HG02678 (cell line): ENCODE measurements around the gene MYO1B.
"Not testable (repeated sequence)": the region's sequence is repeated elsewhere in the genome, so short reads cannot be mapped to it uniquely, and the experiment has no call there.

Experiments used
- ATAC-seq: cut with Tn5 transposase; IDR thresholded peaks from one replicate; pipeline ENCODE4 v1.9.1; 2021; ENCODE audit warnings: mild to moderate bottlenecking, moderate library complexity; ENCODE audit not compliant: unreplicated experiment

Gene MYO1B

DNA sequence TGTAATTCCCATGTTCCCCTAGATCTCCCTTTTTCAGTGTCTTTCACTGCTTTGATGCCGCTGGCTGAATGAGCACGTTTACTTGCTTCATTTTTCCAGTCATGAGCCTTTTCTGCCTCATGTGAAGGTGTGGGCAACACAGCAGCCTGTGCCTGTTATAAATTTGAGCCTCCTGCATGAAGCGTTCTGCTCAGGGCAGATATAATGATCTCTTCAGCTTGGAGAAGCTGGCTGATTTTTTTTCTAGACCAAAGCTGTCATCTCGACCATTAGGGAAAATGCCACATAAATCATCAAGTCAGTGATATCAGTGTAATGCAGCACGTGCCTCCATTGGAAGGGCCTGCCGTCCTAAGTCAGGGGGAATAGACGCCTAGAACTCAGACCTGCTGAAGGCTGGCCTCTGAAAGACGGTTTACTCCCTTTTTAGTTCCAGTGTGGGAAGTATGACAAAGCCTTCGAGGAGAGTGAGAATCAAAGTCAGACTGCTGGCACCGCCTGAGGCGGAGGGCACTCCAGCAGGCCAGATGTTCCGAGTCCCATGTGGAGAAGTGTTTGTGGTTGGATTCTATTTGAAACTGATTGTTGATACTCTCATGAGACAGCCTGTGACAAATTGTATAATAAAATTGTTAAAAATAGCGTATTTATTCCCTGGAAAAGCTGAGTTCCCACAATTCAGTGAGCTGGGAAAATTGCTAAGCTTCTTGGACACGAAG, 196.5 kb downstream of the MYO1B start:
- ATAC-seq = no peak

DNA sequence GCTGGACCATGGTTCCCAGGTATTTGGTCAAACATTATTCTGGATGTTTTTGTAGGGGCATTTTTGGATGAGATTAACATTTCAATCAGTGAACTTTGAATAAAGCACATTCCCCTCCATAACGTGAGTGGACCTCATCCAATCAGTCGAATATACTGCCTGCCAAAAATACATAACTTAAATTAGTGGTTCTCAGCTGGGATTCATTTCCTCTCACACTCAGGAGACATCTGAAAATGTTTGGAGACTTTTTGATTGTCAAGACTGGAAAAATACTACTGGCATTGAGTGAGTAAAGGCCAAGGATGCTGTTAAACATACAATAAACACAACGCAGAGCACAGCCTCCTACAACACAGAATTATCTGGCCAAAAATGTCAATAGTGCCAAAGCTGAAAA, 198.2 kb downstream of the MYO1B start:
- no peak for ATAC-seq

DNA sequence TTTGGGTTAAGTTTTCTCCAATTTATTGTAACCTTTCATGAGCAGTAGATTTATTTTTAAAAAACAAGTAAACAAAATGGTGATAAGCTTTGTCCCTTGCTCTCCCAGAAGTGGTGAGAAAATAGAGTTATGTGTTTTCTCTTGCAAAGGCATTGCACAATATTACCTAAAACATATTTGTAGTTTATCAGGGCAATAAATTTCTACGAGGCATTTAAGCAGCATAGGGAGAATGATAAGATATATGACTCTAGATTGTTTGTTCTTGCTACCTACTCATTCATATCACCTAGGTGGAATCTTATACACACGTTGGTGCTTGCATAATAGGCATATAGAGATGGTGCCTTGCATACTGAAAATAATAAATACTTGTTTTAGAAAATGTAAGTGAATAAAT, 201.7 kb downstream of the MYO1B start:
- ATAC-seq = no peak

DNA sequence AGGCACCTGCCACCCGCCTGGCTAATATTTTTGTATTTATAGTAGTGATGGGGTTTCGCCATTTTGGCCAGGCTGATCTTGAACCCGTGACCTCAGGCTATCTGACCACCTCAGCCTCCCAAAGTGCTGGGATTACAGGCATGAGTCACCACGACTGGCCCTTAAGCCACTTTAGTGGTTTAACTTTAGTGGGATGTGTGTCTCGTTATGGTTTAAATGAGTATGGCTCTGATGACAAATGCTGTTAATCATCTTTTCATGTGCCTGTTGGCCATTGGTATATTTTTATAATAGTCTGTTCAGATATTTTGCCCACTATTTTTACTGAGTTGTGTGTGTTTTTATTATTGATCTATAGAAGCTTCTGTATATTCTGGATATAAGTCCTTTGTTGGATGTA, 205.9 kb downstream of the MYO1B start:
- ATAC-seq = no peak

DNA sequence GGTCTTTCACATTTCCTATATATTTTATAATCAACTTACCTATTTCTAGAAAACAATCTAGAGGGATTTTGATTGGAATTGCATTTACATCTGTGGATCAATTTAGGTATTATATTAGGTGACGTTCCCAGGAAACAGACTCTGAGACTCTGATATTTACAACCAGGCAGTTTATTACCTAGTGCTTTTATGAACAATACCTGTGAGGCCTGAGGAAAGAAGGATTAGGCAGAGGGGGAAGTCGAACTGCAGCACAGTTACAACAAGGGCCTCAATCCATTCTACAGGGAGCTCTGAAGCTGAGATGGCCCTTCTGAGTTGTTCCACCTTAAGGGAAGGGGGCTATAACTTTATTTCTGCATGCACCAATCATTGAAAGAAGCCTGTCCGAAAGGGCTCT, 206.9 kb downstream of the MYO1B start:
- no peak for ATAC-seq

DNA sequence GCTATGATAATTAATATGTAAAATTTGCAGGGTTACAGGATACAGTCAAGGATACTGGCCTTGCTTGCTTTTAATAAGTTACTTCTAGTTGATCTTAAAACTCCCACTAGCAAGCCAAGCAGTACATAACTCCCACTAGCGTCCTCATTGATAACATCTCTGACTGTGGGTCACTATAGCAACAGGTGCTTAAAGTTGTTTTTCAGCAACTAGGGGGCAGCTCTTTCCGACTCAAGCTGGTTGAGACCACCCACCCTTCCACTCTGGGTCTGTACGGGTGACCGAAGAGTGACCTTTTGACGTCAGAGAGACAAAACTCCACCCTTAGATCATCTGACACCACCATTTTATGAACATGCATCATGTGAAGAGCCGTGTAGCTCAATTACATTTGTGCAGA, 208.6 kb downstream of the MYO1B start:
- no peak for ATAC-seq

DNA sequence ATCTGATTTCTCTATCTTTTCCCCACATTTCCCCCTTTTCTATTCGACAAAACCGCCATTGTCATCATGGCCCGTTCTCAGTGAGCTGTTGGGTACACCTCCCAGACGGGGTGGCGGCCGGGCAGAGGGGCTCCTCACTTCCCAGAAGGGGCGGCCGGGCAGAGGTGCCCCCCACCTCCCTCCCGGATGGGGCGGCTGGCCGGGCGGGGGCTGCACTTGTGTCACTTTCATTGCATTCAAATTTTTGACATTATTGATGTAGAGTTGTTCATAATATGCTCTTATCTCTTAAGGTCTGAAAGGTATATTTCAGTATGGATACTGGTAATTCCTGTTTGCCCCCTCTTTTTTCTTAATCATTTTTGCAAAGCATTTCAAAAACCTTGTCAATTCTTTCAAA, 211.3 kb downstream of the MYO1B start:
- ATAC-seq = not testable (repeated sequence)

DNA sequence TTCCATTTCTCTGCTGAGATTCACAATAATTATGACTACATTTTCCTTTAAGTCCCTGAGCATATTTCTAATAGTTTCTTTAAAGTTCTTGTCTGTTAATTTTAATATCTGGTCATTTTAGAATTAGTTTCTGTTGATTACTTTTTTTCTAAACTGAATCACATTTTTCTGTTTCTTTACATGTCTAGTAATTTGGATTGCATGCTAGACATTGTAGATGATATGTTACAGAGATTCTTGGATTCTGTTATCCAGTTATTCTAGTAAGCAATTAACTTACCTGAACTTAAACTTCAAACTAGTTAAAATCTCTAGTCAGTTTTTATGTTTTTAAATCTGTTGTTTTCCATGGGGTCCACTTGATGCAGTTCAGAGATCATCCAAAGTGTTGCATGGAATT, 214.0 kb downstream of the MYO1B start:
- no peak for ATAC-seq

DNA sequence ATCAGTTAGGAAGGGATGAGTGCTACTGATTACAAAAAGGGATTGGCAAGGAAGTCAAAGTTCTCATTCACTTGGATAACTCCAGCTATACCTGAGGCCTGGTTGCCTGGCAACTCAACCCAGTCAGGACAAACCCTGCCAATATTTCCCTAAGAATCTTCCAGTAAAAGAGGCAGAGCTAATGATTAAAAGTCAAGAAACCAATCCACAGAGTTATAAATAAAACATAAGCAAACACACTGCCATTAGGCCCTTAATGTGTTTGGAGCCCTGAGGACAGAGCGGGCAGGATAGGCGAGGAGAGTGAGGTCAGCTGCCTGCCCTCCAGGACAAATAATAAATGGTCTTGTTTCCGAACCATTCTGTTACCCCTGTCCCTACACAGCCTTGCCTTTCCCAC, 217.2 kb downstream of the MYO1B start:
- ATAC-seq = no peak

DNA sequence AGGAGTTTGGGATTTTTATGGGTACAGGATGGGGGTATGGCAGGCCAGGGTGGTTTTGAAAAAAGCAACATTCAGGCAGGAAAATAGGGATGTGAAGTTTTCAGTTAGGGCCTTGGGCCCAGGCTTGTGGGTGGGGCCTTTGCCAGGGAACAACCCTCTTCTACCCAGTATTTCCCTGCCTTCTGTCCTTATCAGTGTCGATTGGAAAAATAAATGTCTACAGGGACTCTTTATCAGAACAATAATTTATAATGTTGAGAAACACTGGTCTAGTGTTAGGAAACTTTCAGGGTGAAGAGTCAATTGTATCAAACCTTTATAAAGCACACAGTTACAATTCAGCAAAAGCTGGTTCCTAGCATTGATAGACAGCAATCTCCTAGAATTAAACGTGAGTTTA, 218.6 kb downstream of the MYO1B start:
- no peak for ATAC-seq

DNA sequence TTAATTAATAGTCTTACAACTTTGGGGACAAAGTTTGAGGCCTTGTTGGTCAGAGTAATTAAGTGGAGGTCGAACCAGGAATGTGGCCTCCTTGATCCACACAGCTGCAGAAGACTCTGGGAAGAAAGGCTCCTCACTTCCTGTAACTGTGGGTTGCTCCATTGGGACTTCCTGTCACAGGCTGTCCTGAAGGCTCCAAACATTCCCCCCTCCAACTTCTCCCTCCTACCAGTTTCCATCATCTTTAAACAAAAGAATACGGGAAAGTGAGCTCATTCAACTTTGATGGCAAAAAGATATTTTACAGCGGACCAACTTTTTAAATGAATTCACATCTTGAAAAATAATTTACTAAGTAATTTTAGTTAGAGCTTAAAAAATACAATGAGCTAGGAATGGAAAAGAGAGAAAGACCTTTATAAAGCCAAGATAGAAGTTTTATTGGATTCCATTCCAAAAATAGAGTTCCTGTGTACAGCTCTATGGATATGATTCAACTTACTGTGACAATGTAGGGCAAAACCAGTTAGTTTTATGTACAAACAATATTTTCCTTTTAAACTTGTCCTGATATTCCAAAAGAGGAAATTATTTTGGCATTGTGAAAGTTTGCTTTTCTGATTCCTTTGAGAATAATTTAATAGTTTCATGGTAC, 220.7 kb downstream of the MYO1B start:
- ATAC-seq = no peak

DNA sequence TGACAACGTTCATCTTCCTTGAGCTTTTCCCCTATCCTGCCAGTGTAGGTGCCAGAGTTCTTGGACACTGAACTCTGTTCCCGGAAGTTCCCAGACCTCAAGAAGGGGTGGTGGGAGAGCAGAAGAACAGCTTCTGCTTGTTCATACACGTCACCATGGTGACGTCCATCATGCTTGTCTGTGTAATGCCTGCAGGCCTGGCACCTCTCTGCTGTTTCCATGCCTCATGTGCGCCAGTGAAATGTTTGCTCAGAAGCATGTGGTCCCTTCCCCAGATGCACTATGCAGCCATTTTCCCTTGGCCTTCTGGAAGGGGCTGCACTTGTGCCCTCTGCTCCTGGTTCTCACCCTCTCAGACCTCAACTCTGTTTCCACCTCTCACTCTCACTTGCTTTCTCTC, 221.9 kb downstream of the MYO1B start:
- no peak for ATAC-seq

DNA sequence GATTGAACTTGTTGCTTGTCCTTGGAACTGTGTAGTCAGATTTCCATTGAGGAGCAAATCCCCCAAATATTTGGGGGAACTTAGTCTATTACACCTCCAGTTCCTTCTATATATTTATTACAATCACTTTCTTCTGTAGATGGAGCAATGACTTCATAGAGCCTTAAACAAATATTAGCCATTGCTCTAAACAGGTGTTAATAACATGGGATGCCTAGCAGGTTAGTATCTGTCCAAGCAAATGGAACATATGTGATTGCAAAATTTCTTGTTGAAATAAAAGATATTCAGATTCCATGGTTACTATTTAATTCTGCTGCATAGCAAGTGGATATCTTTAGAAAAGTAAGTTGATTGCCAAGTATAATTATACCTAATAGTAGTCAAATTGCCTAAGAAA, 225.1 kb downstream of the MYO1B start:
- no peak for ATAC-seq

DNA sequence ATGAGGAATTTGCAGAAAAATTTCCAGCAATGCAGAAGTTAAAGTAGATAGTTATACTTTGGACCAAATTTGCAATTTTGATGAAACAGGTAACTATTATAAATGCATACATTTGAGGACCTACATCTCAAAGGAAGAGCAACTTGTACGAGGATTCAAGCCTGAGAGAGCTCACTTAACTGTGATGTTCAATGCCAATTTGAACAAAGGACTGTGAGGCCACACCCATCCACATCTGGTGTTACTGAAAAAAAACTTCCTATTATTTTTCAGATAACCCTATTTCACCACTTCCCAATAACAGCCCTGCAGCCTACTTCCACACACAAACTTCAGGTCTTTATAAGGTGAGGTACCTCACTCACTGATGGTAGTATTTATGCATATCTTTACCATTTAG, 229.3 kb downstream of the MYO1B start:
- no peak for ATAC-seq
